H1 (cell line): ENCODE data around the gene FRMPD4. TPM values are rescaled to one million over a fixed set of nuclear protein-coding genes. Genes with fewer than 3 reads are reported as not detected.

Experiments used
- CTCF ChIA-PET: fragments of 300-600 bp; sonication (Branson Sonifier 250); formaldehyde crosslinking; loops from one replicate; lab custom pipeline; 2021; ENCODE audit not compliant: partially characterized antibody; lab: Charles Lee
- POLR2A ChIA-PET: fragments of 300-600 bp; sonication (Branson Sonifier 250); formaldehyde crosslinking; loops from one replicate; lab custom pipeline; 2021; ENCODE audit warnings: inconsistent platforms; ENCODE audit not compliant: partially characterized antibody; lab: Charles Lee
- DNase-seq, 2 experiments: peaks; one replicate each; pipeline versions ENCODE4 v3.0.0 to v3.0.0-alpha.2; 2010 to 2022; ENCODE audit warnings: low spot score in 2 of 2, low read depth in 1 of 2, mixed read lengths in 1 of 2
- FAIRE-seq: peaks from 2 replicates; lab custom pipeline; 2011; peaks lifted over from hg19 to GRCh38; lab: Jason Lieb, UNC
- H2AFZ ChIP-seq: 2 replicates; pipeline ENCODE4 v1.8.1; 2012; ENCODE audit warnings: low read length, inconsistent platforms
- H2AK5ac ChIP-seq: 2 replicates; pipeline ENCODE4 v1.6.1; 2013; ENCODE audit warnings: low read depth, low read length
- H2BK120ac ChIP-seq: replicated peaks from 2 replicates; pipeline ENCODE3; 2013; ENCODE audit warnings: low read depth, low read length, inconsistent platforms
- H2BK12ac ChIP-seq: 2 replicates; pipeline ENCODE4 v1.6.1; 2013; ENCODE audit warnings: low read depth, low read length
- H2BK15ac ChIP-seq: 2 replicates; pipeline ENCODE4 v1.6.1; 2013; ENCODE audit warnings: low read length
- H2BK20ac ChIP-seq: 2 replicates; pipeline ENCODE4 v1.6.1; 2013; ENCODE audit warnings: low read length
- H2BK5ac ChIP-seq: 2 replicates; pipeline ENCODE4 v1.6.1; 2013; ENCODE audit warnings: low read depth, low read length
- H3K14ac ChIP-seq: 2 replicates; pipeline ENCODE4 v1.6.1; 2013; ENCODE audit warnings: inconsistent platforms; ENCODE audit not compliant: insufficient read length
- H3K18ac ChIP-seq: 2 replicates; pipeline ENCODE4 v1.6.1; 2013; ENCODE audit warnings: low read length; ENCODE audit errors: extremely low read depth
- H3K23ac ChIP-seq: 2 replicates; pipeline ENCODE4 v1.6.1; 2013; ENCODE audit warnings: inconsistent platforms; ENCODE audit not compliant: insufficient read length
- H3K23me2 ChIP-seq: 2 replicates; pipeline ENCODE4 v1.6.1; 2013; ENCODE audit warnings: low read depth, low read length
- H3K27ac ChIP-seq: 2 replicates; pipeline ENCODE4 v1.6.1; 2011; ENCODE audit warnings: low read depth, low read length, inconsistent platforms
- H3K27me3 ChIP-seq, 4 experiments: replicated peaks in 1 of 4; 1 replicate in 1 of 4; 2 replicates in 3 of 4; pipeline versions ENCODE4 v1.6.1 to v1.8.1; 2011 to 2013; ENCODE audit warnings: low read length in 3 of 4, mild to moderate bottlenecking in 3 of 4, inconsistent platforms in 2 of 4, mixed read lengths in 2 of 4, moderate library complexity in 1 of 4; ENCODE audit not compliant: control insufficient read depth in 3 of 4, insufficient read depth in 3 of 4; ENCODE audit errors: extremely low read depth in 1 of 4
- H3K36me3 ChIP-seq, 4 experiments: 2 replicates each; pipeline versions ENCODE4 v1.6.1 to v1.8.1; 2011 to 2013; ENCODE audit warnings: mild to moderate bottlenecking in 4 of 4, low read length in 3 of 4, moderate library complexity in 2 of 4, control low read depth in 1 of 4, inconsistent platforms in 1 of 4; ENCODE audit not compliant: insufficient read depth in 4 of 4, control insufficient read depth in 2 of 4
- H3K4ac ChIP-seq: replicated peaks from 2 replicates; pipeline ENCODE3; 2013; ENCODE audit warnings: low read length, low read depth, mixed read lengths, inconsistent platforms; ENCODE audit not compliant: insufficient read length
- H3K4me1 ChIP-seq, 4 experiments: replicated peaks in 1 of 4; 1 replicate in 1 of 4; 2 replicates in 3 of 4; pipeline versions ENCODE4 v1.6.1 to v1.8.1; 2011 to 2013; ENCODE audit warnings: low read length in 3 of 4, inconsistent platforms in 2 of 4, mixed read lengths in 1 of 4; ENCODE audit not compliant: insufficient read depth in 4 of 4, control insufficient read depth in 3 of 4
- H3K4me2 ChIP-seq, 2 experiments: 2 replicates each; pipeline versions ENCODE4 v1.6.1 to v1.8.1; 2011 to 2013; ENCODE audit warnings: low read depth in 2 of 2, low read length in 2 of 2, control low read depth in 1 of 2, inconsistent platforms in 1 of 2, mild to moderate bottlenecking in 1 of 2; ENCODE audit not compliant: insufficient read depth in 1 of 2
- H3K4me3 ChIP-seq, 4 experiments: fragments of 200-600, 300-600 bp in 1 of 4; sonication (generic), shearing (Covaris generic), sonication (Bioruptor Twin) in 1 of 4; 2 replicates each; pipeline versions ENCODE4 v1.5.1 to v1.8.1; 2011 to 2016; ENCODE audit warnings: low read length in 4 of 4, low read depth in 3 of 4, control low read depth in 2 of 4, inconsistent platforms in 2 of 4, mild to moderate bottlenecking in 2 of 4, mixed read lengths in 1 of 4, moderate library complexity in 1 of 4; ENCODE audit not compliant: insufficient read depth in 2 of 4; ENCODE audit errors: extremely low read depth in 1 of 4
- H3K56ac ChIP-seq: replicated peaks from 2 replicates; pipeline ENCODE3; 2013; ENCODE audit warnings: low read depth, mild to moderate bottlenecking, mixed read lengths, low read length, inconsistent platforms; ENCODE audit not compliant: insufficient read length
- H3K79me1 ChIP-seq: 2 replicates; pipeline ENCODE4 v1.6.1; 2013; ENCODE audit warnings: low read depth, low read length, control low read depth
- H3K79me2 ChIP-seq, 2 experiments: 2 replicates each; pipeline versions ENCODE4 v1.6.1 to v1.8.1; 2012 to 2013; ENCODE audit warnings: low read length in 2 of 2, mild to moderate bottlenecking in 2 of 2, inconsistent platforms in 1 of 2; ENCODE audit not compliant: insufficient read depth in 2 of 2, control insufficient read depth in 1 of 2
- H3K9ac ChIP-seq, 4 experiments: replicated peaks in 1 of 4; 1 replicate in 1 of 4; 2 replicates in 3 of 4; pipeline versions ENCODE4 v1.6.1 to v1.8.1; 2011 to 2013; ENCODE audit warnings: low read depth in 3 of 4, low read length in 3 of 4, control low read depth in 2 of 4, mild to moderate bottlenecking in 2 of 4, moderate library complexity in 2 of 4, inconsistent platforms in 1 of 4; ENCODE audit errors: extremely low read depth in 1 of 4
- H3K9me3 ChIP-seq, 2 experiments: 2 replicates each; pipeline versions ENCODE4 v1.6.1 to v1.8.1; 2012 to 2013; ENCODE audit warnings: mild to moderate bottlenecking in 2 of 2, moderate library complexity in 2 of 2, control low read depth in 1 of 2, inconsistent platforms in 1 of 2, low read depth in 1 of 2, low read length in 1 of 2, mixed read lengths in 1 of 2; ENCODE audit not compliant: insufficient read depth in 2 of 2
- H4K20me1 ChIP-seq, 2 experiments: replicated peaks in 1 of 2; 2 replicates each; pipeline versions ENCODE3 to v1.8.1; 2011 to 2013; ENCODE audit warnings: inconsistent platforms in 2 of 2, low read length in 2 of 2, mild to moderate bottlenecking in 1 of 2; ENCODE audit not compliant: insufficient read depth in 2 of 2, control insufficient read depth in 1 of 2
- H4K5ac ChIP-seq: 2 replicates; pipeline ENCODE4 v1.6.1; 2013; ENCODE audit warnings: low read length, low read depth, mixed read lengths, inconsistent platforms; ENCODE audit not compliant: insufficient read length
- H4K8ac ChIP-seq: 2 replicates; pipeline ENCODE4 v1.8.0; 2013; ENCODE audit warnings: mild to moderate bottlenecking, moderate library complexity, low read length, inconsistent platforms; ENCODE audit not compliant: insufficient read depth; ENCODE audit errors: extremely low read depth
- H4K91ac ChIP-seq: replicated peaks from 2 replicates; pipeline ENCODE3; 2013; ENCODE audit warnings: low read length, mixed read lengths, inconsistent platforms; ENCODE audit not compliant: insufficient read length
- CHD2 ChIP-seq: IDR thresholded peaks from 2 replicates; pipeline ENCODE4 v1.6.1; 2012; ENCODE audit warnings: low read length, improper control_type of control experiment
- CTCF ChIP-seq, 3 experiments: IDR thresholded peaks; 1 replicate in 2 of 3; 2 replicates in 1 of 3; pipeline versions ENCODE4 v1.5.1 to v1.6.1; 2011; ENCODE audit warnings: low read length in 3 of 3, mild to moderate bottlenecking in 3 of 3, inconsistent platforms in 2 of 3, low read depth in 1 of 3, moderate library complexity in 1 of 3; ENCODE audit not compliant: insufficient read depth in 1 of 3; ENCODE audit errors: control extremely low read depth in 1 of 3
- EGR1 ChIP-seq: IDR thresholded peaks from 2 replicates; pipeline ENCODE4 v1.6.1; 2011; ENCODE audit warnings: low read depth, low read length, borderline replicate concordance
- EZH2 ChIP-seq: fragments of 200-600 bp; sonication (generic); IDR thresholded peaks from 2 replicates; pipeline ENCODE4 v1.7.1; 2012; ENCODE audit warnings: low read depth, mild to moderate bottlenecking, moderate library complexity, low read length, inconsistent platforms; ENCODE audit not compliant: severe bottlenecking
- HDAC6 ChIP-seq: IDR thresholded peaks from one replicate; pipeline ENCODE4 v1.7.1; 2012; ENCODE audit warnings: low read depth, mild to moderate bottlenecking, inconsistent platforms, low read length, moderate library complexity
- JUN ChIP-seq: IDR thresholded peaks from 2 replicates; pipeline ENCODE4 v1.6.1; 2011; ENCODE audit warnings: low read depth, mild to moderate bottlenecking, improper control_type of control experiment, low read length
- KDM5A ChIP-seq: fragments of 200-600 bp; IDR thresholded peaks from 2 replicates; pipeline ENCODE4 v1.7.1; 2012; ENCODE audit warnings: mild to moderate bottlenecking, low read length, inconsistent platforms, mixed read lengths
- NANOG ChIP-seq: IDR thresholded peaks from 2 replicates; pipeline ENCODE4 v1.6.1; 2011; ENCODE audit warnings: low read length, low read depth, mild to moderate bottlenecking, inconsistent platforms; ENCODE audit not compliant: insufficient read depth, poor library complexity, severe bottlenecking
- PHF8 ChIP-seq: fragments of 200-600 bp; sonication (generic); conservative IDR thresholded peaks from 2 replicates; pipeline ENCODE4 v1.7.1; 2012; ENCODE audit warnings: low read depth, mild to moderate bottlenecking, inconsistent platforms, low read length, moderate library complexity
- RFX5 ChIP-seq: IDR thresholded peaks from 2 replicates; pipeline ENCODE4 v1.6.1; 2011; ENCODE audit warnings: low read depth, low read length, improper control_type of control experiment, borderline replicate concordance
- YY1 ChIP-seq: IDR thresholded peaks from 2 replicates; pipeline ENCODE4 v1.6.1; 2011; ENCODE audit warnings: low read depth, mild to moderate bottlenecking, low read length
- WGBS, 2 experiments: shearing (Covaris generic) in 1 of 2; methylation state at CpG; one replicate each; pipeline versions ENCODE4 v1.1.6 to v1.1.7; 2013 to 2015; ENCODE audit warnings: low lambda C conversion rate in 2 of 2, mixed read lengths in 2 of 2, inconsistent platforms in 1 of 2, low coverage in 1 of 2, missing lambda C conversion rate in 1 of 2; ENCODE audit not compliant: insufficient replicate concordance in 2 of 2, insufficient coverage in 1 of 2, insufficient read length in 1 of 2; ENCODE audit errors: extremely low coverage in 1 of 2, missing lambda C conversion rate in 1 of 2; 5-methylcytosine and 5-hydroxymethylcytosine counted together
- polyA plus RNA-seq, 7 experiments: library from polyadenylated mRNA; depleted of rRNA in 3 of 7; stranded (reverse) in 5 of 7; unstranded in 2 of 7; fragments of >200 nt in 5 of 7; fragments of 200-250 nt in 2 of 7; gene quantifications; 1 replicate in 5 of 7; 2 replicates in 1 of 7; 4 replicates in 1 of 7; pipeline versions ENCODE4 v1.2.1 to v1.2.3, GENCODE V29; 2011 to 2013; ENCODE audit warnings: missing spikeins in 2 of 7, mixed read lengths in 2 of 7
- total RNA-seq: library from RNA; stranded (reverse); fragmentation: NEBNext Ultra II Directional; extraction: Animal tissue kit (Norgen Biotek cat#: 25700); gene quantifications from 2 replicates; pipeline ENCODE4 v1.2.1, GENCODE V29; 2021
- TF ChIP-seq, protein P1 (sequence below): IDR thresholded peaks from 2 replicates; pipeline ENCODE4 v1.6.1; 2012; ENCODE audit warnings: inconsistent platforms

FRMPD4 gene
- total and polyA plus RNA-seq, 2 of the 8 experiments (the other 6 are each of a cell fraction or from before 2014, with no cell fraction given): 0.02 to 0.37 TPM

- no peaks in the 10 kb centered on the region for H3K23me2 ChIP-seq
- H4K8ac ChIP-seq: no peak overlapping the region
- no peak overlapping the region for H3K4me3 ChIP-seq
- H3K9me3 ChIP-seq: no peaks in the 10 kb centered on the region
- no peak overlapping the region for H2AFZ ChIP-seq
- H3K9ac ChIP-seq: no peak overlapping the region
- H2BK5ac ChIP-seq: no peak overlapping the region
- no peak overlapping the region for H3K4me2 ChIP-seq
- no peak overlapping the region for H3K56ac ChIP-seq
- 73% methylated on average over 2 of the region's 3 CpGs; no CpG with 5 or more reads in 1 of the 2 experiments for WGBS, 2 experiments
- H3K4ac ChIP-seq: no peak overlapping the region
- no peak overlapping the region for H2BK12ac ChIP-seq
- no peak overlapping the region for H2BK15ac ChIP-seq
- H4K5ac ChIP-seq: no peak overlapping the region
- no peaks in the 10 kb centered on the region for H3K27me3 ChIP-seq
- ChIA-PET CTCF (no interaction called here), POLR2A (no interaction called here)
- FAIRE-seq (no peak), DNase-seq (no peak)
- H3K4me1 ChIP-seq: no peaks in the 10 kb centered on the region
- no peak overlapping the region for H3K18ac ChIP-seq
- no peak overlapping the region for H4K91ac ChIP-seq
- H3K79me2 ChIP-seq: no peaks in the 10 kb centered on the region
- H3K23ac ChIP-seq: no peak overlapping the region
- no peak overlapping the region for H3K14ac ChIP-seq
- H3K27ac ChIP-seq: no peak overlapping the region
- no peaks in the 10 kb centered on the region for H3K36me3 ChIP-seq
- H2BK20ac ChIP-seq: no peak overlapping the region
- no peak overlapping the region for H2AK5ac ChIP-seq
- no peaks in the 10 kb centered on the region for H4K20me1 ChIP-seq
- no peaks in the 10 kb centered on the region for H3K79me1 ChIP-seq
- H2BK120ac ChIP-seq: no peak overlapping the region
- TF ChIP-seq KDM5A: no peak
- no peak for TF ChIP-seq NANOG
- no peak for TF ChIP-seq PHF8
- TF ChIP-seq CHD2: no peak
- TF ChIP-seq CTCF (IDR thresholded peaks at IDR 0.05; ENCODE audit: control extremely low read depth in 1 of 3, insufficient read depth in 1 of 3, low read depth in 1 of 3, low read length in 3 of 3): no peak
- TF ChIP-seq JUN: no peak
- TF ChIP-seq, protein P1, sequence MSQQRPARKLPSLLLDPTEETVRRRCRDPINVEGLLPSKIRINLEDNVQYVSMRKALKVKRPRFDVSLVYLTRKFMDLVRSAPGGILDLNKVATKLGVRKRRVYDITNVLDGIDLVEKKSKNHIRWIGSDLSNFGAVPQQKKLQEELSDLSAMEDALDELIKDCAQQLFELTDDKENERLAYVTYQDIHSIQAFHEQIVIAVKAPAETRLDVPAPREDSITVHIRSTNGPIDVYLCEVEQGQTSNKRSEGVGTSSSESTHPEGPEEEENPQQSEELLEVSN: no peak
- no peak for TF ChIP-seq EGR1
- TF ChIP-seq YY1: no peak
- TF ChIP-seq HDAC6: no peak
- no peak for TF ChIP-seq RFX5
- TF ChIP-seq EZH2: no peak
These were observed 342.7 kb downstream of the FRMPD4 start for GRCh38 chrX:12480956-12481355.
